H9 (cell line): Measurements from ENCODE around the gene ASCC2. TPM values are rescaled to one million over a fixed set of nuclear protein-coding genes. Genes with fewer than 3 reads are reported as not detected.

ENCODE experiments used
- DNase-seq: peaks from one replicate; pipeline ENCODE4 v3.0.0-alpha.2; 2017
- H2AFZ ChIP-seq: one replicate; pipeline ENCODE4 v1.6.1; 2013; ENCODE audit warnings: mild to moderate bottlenecking, low read length, control low read depth, moderate library complexity
- H2AK5ac ChIP-seq: 2 replicates; pipeline ENCODE4 v1.6.1; 2013; ENCODE audit warnings: low read length, control low read depth, mixed read lengths; ENCODE audit not compliant: insufficient read length
- H2BK120ac ChIP-seq: one replicate; pipeline ENCODE4 v1.6.1; 2013; ENCODE audit warnings: low read depth, mild to moderate bottlenecking, low read length, control low read depth, inconsistent platforms; ENCODE audit not compliant: poor library complexity, severe bottlenecking
- H2BK12ac ChIP-seq: 2 replicates; pipeline ENCODE4 v1.6.1; 2013; ENCODE audit warnings: low read length, control low read depth, mixed read lengths, low read depth; ENCODE audit not compliant: insufficient read length
- H2BK15ac ChIP-seq: 2 replicates; pipeline ENCODE4 v1.6.1; 2013; ENCODE audit warnings: low read depth, low read length, control low read depth
- H2BK20ac ChIP-seq: one replicate; pipeline ENCODE4 v1.6.1; 2013; ENCODE audit warnings: low read depth, mild to moderate bottlenecking, low read length, control low read depth, inconsistent platforms; ENCODE audit not compliant: poor library complexity, severe bottlenecking
- H2BK5ac ChIP-seq: 2 replicates; pipeline ENCODE4 v1.6.1; 2013; ENCODE audit warnings: low read length, control low read depth, mixed read lengths; ENCODE audit not compliant: insufficient read length
- H3K14ac ChIP-seq: 2 replicates; pipeline ENCODE4 v1.6.1; 2013; ENCODE audit warnings: low read length, control low read depth; ENCODE audit not compliant: insufficient read depth
- H3K18ac ChIP-seq: 2 replicates; pipeline ENCODE4 v1.6.1; 2013; ENCODE audit warnings: low read depth, mild to moderate bottlenecking, mixed read lengths, low read length, control low read depth; ENCODE audit not compliant: insufficient read length
- H3K23ac ChIP-seq: 2 replicates; pipeline ENCODE4 v1.6.1; 2013; ENCODE audit warnings: low read length, control low read depth, mixed read lengths, low read depth; ENCODE audit not compliant: insufficient read length
- H3K23me2 ChIP-seq: 2 replicates; pipeline ENCODE4 v1.6.1; 2013; ENCODE audit warnings: low read depth, mild to moderate bottlenecking, mixed read lengths, low read length, control low read depth; ENCODE audit not compliant: insufficient read length, poor library complexity, severe bottlenecking
- H3K27ac ChIP-seq: 2 replicates; pipeline ENCODE4 v1.5.1; 2013; ENCODE audit warnings: low read length, control low read depth, mixed read lengths, low read depth; ENCODE audit not compliant: insufficient read length
- H3K27me3 ChIP-seq: 2 replicates; pipeline ENCODE4 v1.6.1; 2013; ENCODE audit warnings: low read length, control low read depth, inconsistent platforms; ENCODE audit not compliant: insufficient read depth
- H3K4ac ChIP-seq: 2 replicates; pipeline ENCODE4 v1.6.1; 2013; ENCODE audit warnings: low read depth, mild to moderate bottlenecking, control low read depth, inconsistent platforms, low read length, moderate library complexity
- H3K4me1 ChIP-seq: 2 replicates; pipeline ENCODE4 v1.6.1; 2013; ENCODE audit warnings: low read length, control low read depth, inconsistent platforms; ENCODE audit not compliant: insufficient read depth
- H3K4me2 ChIP-seq: 2 replicates; pipeline ENCODE4 v1.6.1; 2013; ENCODE audit warnings: low read length, control low read depth, mixed read lengths; ENCODE audit not compliant: insufficient read length, insufficient read depth
- H3K56ac ChIP-seq: 2 replicates; pipeline ENCODE4 v1.6.1; 2013; ENCODE audit warnings: low read depth, mild to moderate bottlenecking, mixed read lengths, low read length, control low read depth; ENCODE audit not compliant: insufficient read length
- H3K79me1 ChIP-seq: 2 replicates; pipeline ENCODE4 v1.6.1; 2013; ENCODE audit warnings: low read depth, mild to moderate bottlenecking, moderate library complexity, low read length, control low read depth, inconsistent platforms; ENCODE audit not compliant: insufficient read depth, poor library complexity, severe bottlenecking
- H3K79me2 ChIP-seq: 2 replicates; pipeline ENCODE4 v1.6.1; 2013; ENCODE audit warnings: low read length, control low read depth, inconsistent platforms; ENCODE audit not compliant: insufficient read depth
- H3K9ac ChIP-seq: 2 replicates; pipeline ENCODE4 v1.6.1; 2013; ENCODE audit warnings: low read length, control low read depth, mixed read lengths; ENCODE audit not compliant: insufficient read length; ENCODE audit errors: extremely low read depth
- H3K9me3 ChIP-seq: one replicate; pipeline ENCODE4 v1.6.1; 2013; ENCODE audit warnings: low read depth, low read length, inconsistent platforms; ENCODE audit not compliant: control insufficient read depth
- H3T11ph ChIP-seq: one replicate; pipeline ENCODE4 v1.6.1; 2013; ENCODE audit warnings: mild to moderate bottlenecking, low read length, control low read depth, inconsistent platforms
- H4K20me1 ChIP-seq: one replicate; pipeline ENCODE4 v1.6.1; 2013; ENCODE audit not compliant: control insufficient read depth, insufficient read length, insufficient read depth
- H4K5ac ChIP-seq: 2 replicates; pipeline ENCODE4 v1.6.1; 2013; ENCODE audit warnings: low read depth, mild to moderate bottlenecking, mixed read lengths, low read length, control low read depth; ENCODE audit not compliant: insufficient read length
- H4K8ac ChIP-seq: replicated peaks from 2 replicates; pipeline ENCODE4 v1.6.1; 2013; ENCODE audit warnings: low read length, control low read depth, mixed read lengths, low read depth; ENCODE audit not compliant: insufficient read length
- H4K91ac ChIP-seq: 2 replicates; pipeline ENCODE4 v1.6.1; 2013; ENCODE audit warnings: low read depth, mild to moderate bottlenecking, moderate library complexity, mixed read lengths, low read length, control low read depth; ENCODE audit not compliant: insufficient read length
- H3K27ac Mint-ChIP-seq, 3 experiments: 2 replicates in 2 of 3; 3 replicates in 1 of 3; pipeline ENCODE4 v1.8.0; 2020 to 2021; ENCODE audit warnings: mixed read lengths in 3 of 3, mild to moderate bottlenecking in 1 of 3, moderate library complexity in 1 of 3
- H3K27me3 Mint-ChIP-seq: 2 replicates; pipeline ENCODE4 v1.8.0; 2021; ENCODE audit warnings: low read depth, mild to moderate bottlenecking, moderate library complexity, mixed read lengths
- H3K36me3 Mint-ChIP-seq, 3 experiments: 2 replicates in 2 of 3; 3 replicates in 1 of 3; pipeline ENCODE4 v1.8.0; 2020 to 2021; ENCODE audit warnings: low read depth in 3 of 3, mixed read lengths in 3 of 3; ENCODE audit not compliant: insufficient read depth in 1 of 3
- H3K4me1 Mint-ChIP-seq, 2 experiments: 2 replicates each; pipeline ENCODE4 v1.8.0; 2020; ENCODE audit warnings: mixed read lengths in 2 of 2
- H3K4me3 Mint-ChIP-seq, 2 experiments: 2 replicates in 1 of 2; 3 replicates in 1 of 2; pipeline ENCODE4 v1.8.0; 2020 to 2021; ENCODE audit warnings: mild to moderate bottlenecking in 2 of 2, mixed read lengths in 2 of 2, moderate library complexity in 1 of 2
- H3K9me3 Mint-ChIP-seq, 2 experiments: 2 replicates in 1 of 2; 3 replicates in 1 of 2; pipeline ENCODE4 v1.8.0; 2020; ENCODE audit warnings: mild to moderate bottlenecking in 2 of 2, mixed read lengths in 2 of 2, moderate library complexity in 1 of 2
- WGBS: extraction: QIAGEN DNeasy Blood & Tissue Kit; methylation state at CpG from one replicate; pipeline ENCODE4 v1.1.7; 2013; ENCODE audit warnings: missing lambda C conversion rate, low lambda C conversion rate, mixed read lengths; ENCODE audit not compliant: insufficient read length; ENCODE audit errors: extremely low coverage; 5-methylcytosine and 5-hydroxymethylcytosine counted together
- total RNA-seq: library from RNA; stranded (reverse); gene quantifications from 2 replicates; pipeline ENCODE4 v1.2.1, GENCODE V29; 2021
- TF ChIP-seq, protein P1 (sequence below): fragments of 200-600 bp; sonication (generic); conservative IDR thresholded peaks from 3 replicates; pipeline ENCODE4 v1.8.0; 2021; ENCODE audit warnings: antibody characterized with exemption, mild to moderate bottlenecking

ASCC2 gene
- total RNA-seq, 1 experiment from 2014 or later = 48.2 TPM

DNA sequence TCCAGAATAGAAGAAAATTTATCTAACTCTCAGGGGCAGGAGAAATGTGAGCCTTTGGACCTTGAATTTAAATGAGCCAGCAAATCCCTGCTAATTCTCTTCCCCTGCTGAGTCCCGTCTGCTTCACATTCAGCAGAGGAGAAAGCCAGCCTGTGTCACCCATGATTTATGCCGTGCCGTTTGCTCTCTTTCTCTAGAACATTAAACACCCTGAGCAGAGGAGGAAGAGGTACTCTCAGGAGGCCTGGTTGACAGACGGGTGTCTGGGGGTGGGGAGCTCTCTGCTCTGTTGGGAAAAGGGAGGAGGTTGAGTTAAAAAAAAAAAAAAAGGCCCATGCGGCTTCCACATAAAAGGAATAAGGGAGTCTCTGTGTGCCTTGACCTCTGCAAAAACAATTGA lies 33.6 kb upstream of the ASCC2 start:
- H3K23ac ChIP-seq = no peak overlapping the region
- no peaks in the 10 kb centered on the region for H3K79me1 ChIP-seq
- no peaks in the 10 kb centered on the region for H3K4me1 ChIP-seq
- H3K4me2 ChIP-seq = no peak overlapping the region
- no peaks in the 10 kb centered on the region for H3K23me2 ChIP-seq
- no peak overlapping the region for H4K5ac ChIP-seq
- H2BK120ac ChIP-seq = no peak overlapping the region
- no peak overlapping the region for H2BK20ac ChIP-seq
- no peak overlapping the region for H3K27ac ChIP-seq
- H3K79me2 ChIP-seq = no peaks in the 10 kb centered on the region
- H2BK15ac ChIP-seq = no peak overlapping the region
- peak overlapping the region; percentile 54 to 92 (median 62); a peak in 4 of 7 replicates for H3K27ac Mint-ChIP-seq
- TF ChIP-seq, protein P1, sequence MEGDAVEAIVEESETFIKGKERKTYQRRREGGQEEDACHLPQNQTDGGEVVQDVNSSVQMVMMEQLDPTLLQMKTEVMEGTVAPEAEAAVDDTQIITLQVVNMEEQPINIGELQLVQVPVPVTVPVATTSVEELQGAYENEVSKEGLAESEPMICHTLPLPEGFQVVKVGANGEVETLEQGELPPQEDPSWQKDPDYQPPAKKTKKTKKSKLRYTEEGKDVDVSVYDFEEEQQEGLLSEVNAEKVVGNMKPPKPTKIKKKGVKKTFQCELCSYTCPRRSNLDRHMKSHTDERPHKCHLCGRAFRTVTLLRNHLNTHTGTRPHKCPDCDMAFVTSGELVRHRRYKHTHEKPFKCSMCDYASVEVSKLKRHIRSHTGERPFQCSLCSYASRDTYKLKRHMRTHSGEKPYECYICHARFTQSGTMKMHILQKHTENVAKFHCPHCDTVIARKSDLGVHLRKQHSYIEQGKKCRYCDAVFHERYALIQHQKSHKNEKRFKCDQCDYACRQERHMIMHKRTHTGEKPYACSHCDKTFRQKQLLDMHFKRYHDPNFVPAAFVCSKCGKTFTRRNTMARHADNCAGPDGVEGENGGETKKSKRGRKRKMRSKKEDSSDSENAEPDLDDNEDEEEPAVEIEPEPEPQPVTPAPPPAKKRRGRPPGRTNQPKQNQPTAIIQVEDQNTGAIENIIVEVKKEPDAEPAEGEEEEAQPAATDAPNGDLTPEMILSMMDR = no peak
- H2AFZ ChIP-seq = peak overlapping the region; percentile 81
- H3K27me3 ChIP-seq = no peaks in the 10 kb centered on the region
- H4K20me1 ChIP-seq = no peaks in the 10 kb centered on the region
- DNase-seq = no peak
- no peak overlapping the region for H2AK5ac ChIP-seq
- H3K9me3 Mint-ChIP-seq = no peaks in the 10 kb centered on the region
- WGBS = no CpG with 5 or more reads among the region's 5 CpGs
- no peak overlapping the region for H4K8ac ChIP-seq
- H3K4me3 Mint-ChIP-seq = no peak overlapping the region
- H4K91ac ChIP-seq = no peak overlapping the region
- H3T11ph ChIP-seq = no peak overlapping the region
- H3K18ac ChIP-seq = no peak overlapping the region
- no peak overlapping the region for H3K9ac ChIP-seq
- no peak overlapping the region for H2BK5ac ChIP-seq
- H3K36me3 Mint-ChIP-seq = no peaks in the 10 kb centered on the region
- no peak overlapping the region for H2BK12ac ChIP-seq
- no peak overlapping the region for H3K14ac ChIP-seq
- H3K56ac ChIP-seq = no peak overlapping the region
- peaks cover 16 to 26% of the 10 kb centered on the region in 2 experiments for H3K4me1 Mint-ChIP-seq
- no peak overlapping the region for H3K4ac ChIP-seq
- H3K27me3 Mint-ChIP-seq = peaks cover 3% of the 10 kb centered on the region; the same call in 1 of the 2 replicates
- no peaks in the 10 kb centered on the region for H3K9me3 ChIP-seq
